A673 (cell line): ENCODE measurements around the gene PRTFDC1. TPM values are rescaled to one million over a fixed set of nuclear protein-coding genes. Genes with fewer than 3 reads are reported as not detected.

Source experiments
- Bru-seq: library from RNA; stranded (reverse); fragments of 400-500 nt; gene quantifications from one replicate; lab custom pipeline; 2021; lab: Mats Ljungman, UMichigan
- BruChase-seq, 2 experiments: library from RNA; stranded (reverse); fragments of 400-500 nt; gene quantifications; one replicate each; lab custom pipeline; 2021; lab: Mats Ljungman, UMichigan
- BruUV-seq: library from RNA; stranded (reverse); fragments of 400-500 nt; replicated peaks from 2 replicates; lab custom pipeline; 2021; lab: Mats Ljungman, UMichigan
- CTCF ChIA-PET: fragments of 300-600 bp; sonication (Branson Sonifier 250); formaldehyde crosslinking; loops from one replicate; lab custom pipeline; 2022; ENCODE audit warnings: antibody characterized with exemption; lab: Charles Lee
- POLR2A ChIA-PET: fragments of 300-600 bp; sonication (Branson Sonifier 250); formaldehyde crosslinking; loops from one replicate; lab custom pipeline; 2022; ENCODE audit warnings: antibody characterized with exemption; ENCODE audit not compliant: low non-redundant PET; lab: Charles Lee
- DNase-seq: peaks from one replicate; pipeline ENCODE4 v3.0.0-alpha.2; 2015; ENCODE audit warnings: low spot score
- H3K27ac ChIP-seq: fragments of 200-600 bp; sonication (generic); 2 replicates; pipeline ENCODE4 v1.5.1; 2016; ENCODE audit warnings: mixed run types, low read depth, mild to moderate bottlenecking, mixed read lengths, antibody characterized with exemption, low read length; ENCODE audit not compliant: poor library complexity, severe bottlenecking
- H3K27me3 ChIP-seq: fragments of 200-600 bp; sonication (generic); replicated peaks from 2 replicates; pipeline ENCODE4 v1.6.1; 2017; ENCODE audit warnings: mixed run types, low read depth, mild to moderate bottlenecking, mixed read lengths, antibody characterized with exemption, low read length; ENCODE audit not compliant: insufficient read depth, poor library complexity
- H3K36me3 ChIP-seq: fragments of 200-600 bp; sonication (generic); 2 replicates; pipeline ENCODE4 v1.6.1; 2016; ENCODE audit warnings: mixed run types, mild to moderate bottlenecking, mixed read lengths, antibody characterized with exemption, low read length; ENCODE audit not compliant: insufficient read depth, poor library complexity, severe bottlenecking
- H3K4me1 ChIP-seq: fragments of 200-600 bp; sonication (generic); 2 replicates; pipeline ENCODE4 v1.6.1; 2017; ENCODE audit warnings: mixed run types, mild to moderate bottlenecking, mixed read lengths, antibody characterized with exemption, low read length; ENCODE audit not compliant: insufficient read depth, poor library complexity, severe bottlenecking
- H3K4me3 ChIP-seq: fragments of 200-600 bp; sonication (generic); 2 replicates; pipeline ENCODE4 v1.5.1; 2016; ENCODE audit warnings: low read depth, mixed run types, mild to moderate bottlenecking, mixed read lengths, low read length; ENCODE audit not compliant: poor library complexity, severe bottlenecking
- H3K9me3 ChIP-seq: fragments of 200-600 bp; sonication (generic); 2 replicates; pipeline ENCODE4 v1.6.1; 2016; ENCODE audit warnings: mixed run types, low read depth, mild to moderate bottlenecking, mixed read lengths, antibody characterized with exemption, low read length; ENCODE audit not compliant: poor library complexity, severe bottlenecking
- CTCF ChIP-seq: fragments of 300-800, 200-600 bp; sonication (generic); conservative IDR thresholded peaks from 2 replicates; pipeline ENCODE4 v1.5.1; 2017; ENCODE audit warnings: low read depth, mild to moderate bottlenecking, antibody characterized with exemption, low read length, moderate library complexity, mixed read lengths
- EZH2 ChIP-seq: fragments of 200-600 bp; sonication (generic); IDR thresholded peaks from 2 replicates; pipeline ENCODE4 v1.6.1; 2017; ENCODE audit warnings: borderline replicate concordance, low read depth, mild to moderate bottlenecking, mixed read lengths, antibody characterized with exemption, low read length; ENCODE audit not compliant: poor library complexity, severe bottlenecking
- intact Hi-C: fragments of 100-400 bp; cut with micrococcal nuclease; formaldehyde crosslinking; loops from one replicate; pipeline ENCODE4 v1.10.0; 2022; ENCODE audit not compliant: unreplicated experiment
- long read RNA-seq: library from polyadenylated mRNA; stranded (forward); transcript quantifications from one replicate; pipeline ENCODE4 v2.0.0, GENCODE V29; 2022
- total RNA-seq: library from RNA; stranded (reverse); gene quantifications from 2 replicates; pipeline ENCODE4 v1.2.3, GENCODE V29; 2021

PRTFDC1 gene
- total RNA-seq (49.7 and 49.8 TPM in 2 replicates), Bru-seq, nascent RNA (percentile 74 among the genes with signal in this experiment), BruChase-seq, experiment 1, labeled RNA remaining after a 2-hour chase (percentile 65 among the genes with signal in this experiment), BruChase-seq, experiment 2, labeled RNA remaining after a 6-hour chase (percentile 70 among the genes with signal in this experiment)
- long read RNA-seq, partial matches to known transcripts, result 0 of 9 reads
- long read RNA-seq, other reads (novel, unspliced or antisense), result 7 of 9 reads

GRCh38 chr10:24952143-24952706 is at the start of gene PRTFDC1:
TSS of gene PRTFDC1 (minus strand) at chr10:24952606. CDS start at chr10:24952575, 31 bp downstream.
- Histone ChIP-seq H3K27ac (peak within 1 kb of the TSS; percentile 91), H3K27me3 (no peaks in the 10 kb centered on the region), H3K4me1 (peaks cover 29% of the 10 kb centered on the region), H3K36me3 (no peaks in the 10 kb centered on the region), H3K4me3 (peak within 1 kb of the TSS; percentile 57), H3K9me3 (no peaks in the 10 kb centered on the region)
- DNase-seq, result peak; percentile 76
- CTCF ChIA-PET, result no interaction called here
- no TSS peak for BruUV-seq
- POLR2A ChIA-PET, result interaction anchor here (1.0 kb wide), 1 partner anchor 85 kb away, joined by 3 read pairs; no protein-coding TSS in a partner anchor
- intact Hi-C loops, result loop anchor here (5.0 kb wide), 1 partner anchor 230 kb away; the partner anchor contains the start of gene ARHGAP21
- TF ChIP-seq EZH2 (no peak), CTCF (no peak)

- intact Hi-C loops, result no loop called here
- Histone ChIP-seq H3K4me1 (no peaks in the 10 kb centered on the region), H3K4me3 (no peak overlapping the region), H3K27me3 (no peaks in the 10 kb centered on the region), H3K36me3 (no peaks in the 10 kb centered on the region), H3K9me3 (peaks cover 10% of the 10 kb centered on the region), H3K27ac (no peak overlapping the region)
- TF ChIP-seq CTCF, result no peak
- TF ChIP-seq EZH2, result no peak
- ChIA-PET POLR2A (no interaction called here), CTCF (no interaction called here)
- no TSS peak for BruUV-seq
- DNase-seq, result no peak
These were observed 45.6 kb upstream of the PRTFDC1 start for GRCh38 chr10:24998044-24998443.

- Histone ChIP-seq H3K4me1 (no peaks in the 10 kb centered on the region), H3K27ac (no peak overlapping the region), H3K36me3 (no peaks in the 10 kb centered on the region), H3K9me3 (peaks cover 2% of the 10 kb centered on the region), H3K27me3 (no peaks in the 10 kb centered on the region), H3K4me3 (no peak overlapping the region)
- TF ChIP-seq EZH2 (no peak), CTCF (no peak)
- ChIA-PET CTCF (no interaction called here), POLR2A (no interaction called here)
- BruUV-seq, result no TSS peak
- intact Hi-C loops, result no loop called here
- no peak for DNase-seq
These were observed 42.7 kb upstream of the PRTFDC1 start for GRCh38 chr10:24995072-24995471.
